ENCODE data around the gene MTRR. TPM values are rescaled to one million over a fixed set of nuclear protein-coding genes. Genes with fewer than 3 reads are reported as not detected.
A peak's percentile ranks its signal among the peaks of the same experiment; 100 is the strongest.

Gene MTRR
- total and polyA plus RNA-seq, 3 experiments from 2014 or later, result 36.8 to 50.5 (median 45.5) TPM

DNA sequence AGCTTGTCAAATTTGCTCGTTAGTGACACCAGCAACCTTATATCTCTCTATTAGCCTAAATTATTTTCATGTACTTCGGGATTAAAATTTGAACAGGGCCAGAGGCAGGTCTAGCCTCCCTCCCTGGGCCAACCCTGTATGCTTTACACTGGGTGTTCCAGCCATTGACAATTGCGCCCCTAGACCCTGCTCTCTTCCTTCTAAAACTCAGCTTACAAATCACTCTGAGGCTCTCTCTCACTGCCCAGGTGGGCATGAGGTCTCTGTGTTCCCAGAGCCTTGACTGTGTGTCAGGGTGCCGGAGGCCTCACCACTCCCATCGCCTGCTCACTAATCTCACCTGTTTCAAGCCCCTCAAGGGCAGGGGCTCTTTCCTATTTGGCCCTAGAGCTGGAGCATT is 11.6 kb upstream of the MTRR start:
- Histone ChIP-seq H3K9me3 (ENCODE audit: low read length) (no peaks in the 10 kb centered on the region), H3K36me3 (ENCODE audit: insufficient read depth, low read length) (peaks cover 11% of the 10 kb centered on the region), H3K4me1 (ENCODE audit: insufficient read depth, low read length) (peaks cover 9% of the 10 kb centered on the region), H3K27me3 (ENCODE audit: insufficient read depth, low read length, poor library complexity, severe bottlenecking) (no peaks in the 10 kb centered on the region), H3K4me3 (ENCODE audit: low read length) (no peak overlapping the region), H3K27ac (ENCODE audit: low read depth, low read length) (no peak overlapping the region)
- Mint-ChIP-seq H3K4me1 (peaks cover 9 to 18% (median 11%) of the 10 kb centered on the region in 3 donors), H3K4me3 (no peak overlapping the region), H3K27me3 (peaks cover under 1 to 2% of the 10 kb centered on the region in 2 donors), H3K9me3 (no peaks in the 10 kb centered on the region), H3K36me3 (peaks cover 5 to 41% (median 10%) of the 10 kb centered on the region in 3 donors), H3K27ac (peak overlapping the region in 1 of 8 donors; percentile 25)
- DNase-seq, result no peak
- ChIA-PET POLR2A (no interaction called here), CTCF (interaction anchor here (1.7 kb wide), 1 partner anchor 12 kb away, joined by 9 read pairs; the partner anchor contains the start of genes FASTKD3 and MTRR)

GRCh38 chr5:7857926-7858632 is 10.9 kb upstream of the MTRR start:
- POLR2A ChIA-PET, result no interaction called here
- no peak for DNase-seq
- no peak overlapping the region for H3K4me3 Mint-ChIP-seq

GRCh38 chr5:7866196-7866595 is 2.8 kb upstream of the MTRR start:
- Histone ChIP-seq H3K27ac (ENCODE audit: low read depth, low read length) (no peak overlapping the region), H3K4me3 (ENCODE audit: low read length) (no peak overlapping the region), H3K4me1 (ENCODE audit: insufficient read depth, low read length) (peaks cover 26% of the 10 kb centered on the region), H3K27me3 (ENCODE audit: insufficient read depth, low read length, poor library complexity, severe bottlenecking) (no peaks in the 10 kb centered on the region), H3K36me3 (ENCODE audit: insufficient read depth, low read length) (no peaks in the 10 kb centered on the region), H3K9me3 (ENCODE audit: low read length) (no peaks in the 10 kb centered on the region)
- Mint-ChIP-seq H3K9me3 (no peaks in the 10 kb centered on the region), H3K4me1 (peaks cover 46 to 60% (median 60%) of the 10 kb centered on the region in 3 donors), H3K4me3 (peak overlapping the region in 1 of 7 donors; percentile 32), H3K27me3 (peaks cover 0 to 3% of the 10 kb centered on the region in 2 donors), H3K27ac (peak overlapping the region in 1 of 8 donors; percentile 22), H3K36me3 (peaks cover 2 to 58% (median 23%) of the 10 kb centered on the region in 3 donors)
- ChIA-PET CTCF (no interaction called here), POLR2A (no interaction called here)
- DNase-seq, result no peak

More at GRCh38 chr5:7857926-7858632, 10.9 kb upstream of the MTRR start:
- H3K9me3 Mint-ChIP-seq, result no peaks in the 10 kb centered on the region
- Histone ChIP-seq H3K27me3 (ENCODE audit: insufficient read depth, low read length, poor library complexity, severe bottlenecking) (no peaks in the 10 kb centered on the region), H3K36me3 (ENCODE audit: insufficient read depth, low read length) (peaks cover 11% of the 10 kb centered on the region), H3K4me1 (ENCODE audit: insufficient read depth, low read length) (peaks cover 9% of the 10 kb centered on the region), H3K4me3 (ENCODE audit: low read length) (no peak overlapping the region), H3K27ac (ENCODE audit: low read depth, low read length) (no peak overlapping the region), H3K9me3 (ENCODE audit: low read length) (no peaks in the 10 kb centered on the region)
- H3K4me1 Mint-ChIP-seq, result peaks cover 7 to 17% (median 9%) of the 10 kb centered on the region in 3 donors
- H3K27ac Mint-ChIP-seq, result peak overlapping the region in 2 of 8 donors; percentile 9 to 10
- peaks cover 0 to 2% of the 10 kb centered on the region in 2 donors for H3K27me3 Mint-ChIP-seq
- CTCF ChIA-PET, result interaction anchor here (0.9 to 1.7 kb wide), 2 partner anchors 11 to 1113 kb away, joined by 3 to 9 read pairs; partner anchors contain the start of genes FASTKD3 and MTRR
- peaks cover 5 to 48% (median 17%) of the 10 kb centered on the region in 3 donors for H3K36me3 Mint-ChIP-seq

GRCh38 chr5:7867260-7867659 is 1.7 kb upstream of the MTRR start:
- no peaks in the 10 kb centered on the region for H3K9me3 Mint-ChIP-seq
- H3K27ac Mint-ChIP-seq, result peak overlapping the region in 3 of 8 donors; percentile 34 to 69 (median 64)
- no peak for DNase-seq
- H3K36me3 Mint-ChIP-seq, result peaks cover 2 to 51% (median 21%) of the 10 kb centered on the region in 3 donors
- no peak overlapping the region for H3K27ac ChIP-seq (ENCODE audit: low read depth, low read length)
- H3K4me1 Mint-ChIP-seq, result peaks cover 57 to 71% (median 71%) of the 10 kb centered on the region in 3 donors
- no peak overlapping the region for H3K4me3 ChIP-seq (ENCODE audit: low read length)
- H3K4me1 ChIP-seq (ENCODE audit: insufficient read depth, low read length), result peaks cover 36% of the 10 kb centered on the region
- peaks cover 0 to 3% of the 10 kb centered on the region in 2 donors for H3K27me3 Mint-ChIP-seq
- H3K9me3 ChIP-seq (ENCODE audit: low read length), result no peaks in the 10 kb centered on the region
- H3K36me3 ChIP-seq (ENCODE audit: insufficient read depth, low read length), result no peaks in the 10 kb centered on the region
- H3K4me3 Mint-ChIP-seq, result peak overlapping the region in 6 of 7 donors; percentile 37 to 96 (median 48)
- no peaks in the 10 kb centered on the region for H3K27me3 ChIP-seq (ENCODE audit: insufficient read depth, low read length, poor library complexity, severe bottlenecking)
- ChIA-PET CTCF (no interaction called here), POLR2A (no interaction called here)

DNA sequence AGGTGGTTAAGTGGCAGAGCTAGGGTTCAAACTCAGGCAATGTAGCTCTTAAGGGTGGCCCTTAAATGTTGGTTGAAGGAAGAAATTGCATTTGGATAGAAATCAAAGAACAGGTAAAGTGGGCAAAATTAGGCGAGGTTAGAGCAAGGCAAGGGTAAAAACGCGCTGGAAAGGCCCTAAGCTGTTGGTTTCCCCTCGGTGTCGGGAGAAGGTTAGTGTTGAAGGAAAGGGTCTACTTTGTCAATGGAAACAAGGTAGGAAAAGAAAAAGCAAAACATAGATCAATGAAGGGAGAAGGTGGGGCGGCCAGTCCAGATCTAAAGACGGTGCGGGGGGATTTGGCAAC is 548 bp upstream of the MTRR start:
- Mint-ChIP-seq H3K9me3 (no peaks in the 10 kb centered on the region), H3K4me1 (peaks cover 66 to 79% (median 77%) of the 10 kb centered on the region in 3 donors), H3K36me3 (peaks cover 2 to 41% (median 14%) of the 10 kb centered on the region in 3 donors), H3K27me3 (peaks cover 0 to 3% of the 10 kb centered on the region in 2 donors), H3K27ac (peak overlapping the region; percentile 85 to 98 (median 92)), H3K4me3 (peak overlapping the region; percentile 92 to 98 (median 95))
- H3K4me1 ChIP-seq (ENCODE audit: insufficient read depth, low read length), result peaks cover 48% of the 10 kb centered on the region
- no peak for DNase-seq
- H3K36me3 ChIP-seq (ENCODE audit: insufficient read depth, low read length), result no peaks in the 10 kb centered on the region
- no peaks in the 10 kb centered on the region for H3K9me3 ChIP-seq (ENCODE audit: low read length)
- H3K27ac ChIP-seq (ENCODE audit: low read depth, low read length), result peak overlapping the region; percentile 66
- peak overlapping the region; percentile 71 for H3K4me3 ChIP-seq (ENCODE audit: low read length)
- no peaks in the 10 kb centered on the region for H3K27me3 ChIP-seq (ENCODE audit: insufficient read depth, low read length, poor library complexity, severe bottlenecking)
- ChIA-PET CTCF (interaction anchor here (1.1 to 2.4 kb wide), 5 partner anchors 8 to 22 kb away, joined by 3 to 9 read pairs (median 7); no protein-coding TSS in a partner anchor), POLR2A (interaction anchor here (0.6 to 0.8 kb wide), 2 partner anchors 10 to 1157 kb away, joined by 3 read pairs; no protein-coding TSS in a partner anchor)

DNA sequence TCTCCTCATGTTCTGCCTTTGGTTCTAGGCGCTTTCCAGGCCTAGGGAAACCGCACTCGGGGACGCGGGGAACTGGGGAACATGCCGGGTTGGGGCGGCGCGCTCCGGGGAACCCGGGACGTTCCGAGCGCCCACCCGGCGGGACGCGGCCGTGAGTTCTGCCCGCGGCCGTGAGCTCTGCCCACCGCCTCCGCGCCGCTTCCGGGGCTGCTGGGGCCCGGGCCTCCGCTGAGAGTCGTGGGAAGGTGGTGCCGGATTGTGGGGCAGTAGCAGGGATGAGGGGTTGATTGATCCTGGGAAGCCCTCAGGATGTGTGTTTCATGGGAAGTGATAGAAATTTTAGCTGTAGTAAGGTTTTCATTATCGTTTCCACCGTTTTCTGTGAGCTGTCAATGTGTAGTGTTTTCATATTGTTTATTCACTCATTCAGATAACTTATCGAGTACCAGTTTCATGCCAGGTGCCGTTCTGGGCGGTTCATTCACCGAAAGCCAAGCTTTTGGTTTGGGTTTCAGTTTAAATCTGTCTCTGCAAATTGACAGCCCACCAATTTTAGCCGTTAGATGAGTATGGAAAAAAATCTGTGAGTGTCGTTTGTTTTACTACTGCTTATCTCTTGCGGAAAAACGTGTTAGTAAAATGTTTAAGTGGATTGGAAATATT is 657 bp downstream of the MTRR start:
- CTCF ChIA-PET, result interaction anchor here (1.1 to 2.4 kb wide), 6 partner anchors 9 to 23 kb away, joined by 3 to 9 read pairs (median 6); no protein-coding TSS in a partner anchor
- Histone ChIP-seq H3K4me3 (ENCODE audit: low read length) (peak overlapping the region; percentile 71), H3K27ac (ENCODE audit: low read depth, low read length) (peak overlapping the region; percentile 66), H3K36me3 (ENCODE audit: insufficient read depth, low read length) (no peaks in the 10 kb centered on the region), H3K9me3 (ENCODE audit: low read length) (no peaks in the 10 kb centered on the region), H3K27me3 (ENCODE audit: insufficient read depth, low read length, poor library complexity, severe bottlenecking) (no peaks in the 10 kb centered on the region), H3K4me1 (ENCODE audit: insufficient read depth, low read length) (peaks cover 57% of the 10 kb centered on the region)
- POLR2A ChIA-PET, result interaction anchor here (0.9 to 1.4 kb wide), 2 partner anchors 11 to 18 kb away, joined by 3 read pairs; no protein-coding TSS in a partner anchor
- Mint-ChIP-seq H3K9me3 (no peaks in the 10 kb centered on the region), H3K27ac (peak overlapping the region; percentile 86 to 93 (median 91)), H3K4me1 (peaks cover 76 to 90% (median 87%) of the 10 kb centered on the region in 3 donors), H3K4me3 (peak overlapping the region; percentile 92 to 98 (median 95)), H3K27me3 (peaks cover 0 to 3% of the 10 kb centered on the region in 2 donors), H3K36me3 (peaks cover 2 to 43% (median 11%) of the 10 kb centered on the region in 3 donors)
- peak in 4 of 5 donors; percentile 14 to 46 (median 17) for DNase-seq

DNA sequence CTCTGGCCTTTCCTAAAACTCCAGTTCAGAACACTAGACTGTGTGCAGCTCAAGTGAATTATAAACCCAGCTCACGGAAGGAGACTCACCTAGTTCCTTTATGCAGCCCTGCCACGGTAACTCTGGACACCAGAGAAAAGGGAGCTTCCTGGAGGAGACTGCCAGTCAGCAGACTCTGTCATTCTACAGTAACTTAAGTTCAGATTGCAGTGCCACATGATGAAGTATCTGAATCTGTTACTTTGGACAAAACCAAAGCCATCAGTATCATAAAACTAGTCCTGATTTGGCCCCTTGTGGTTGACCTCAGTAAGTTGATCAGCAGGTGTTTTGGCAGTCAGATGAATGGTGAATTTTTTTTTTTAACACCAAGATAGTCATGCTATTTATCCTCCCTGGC is 2.7 kb downstream of the MTRR start:
- H3K27me3 ChIP-seq (ENCODE audit: insufficient read depth, low read length, poor library complexity, severe bottlenecking), result no peaks in the 10 kb centered on the region
- peaks cover 0 to 3% of the 10 kb centered on the region in 2 donors for H3K27me3 Mint-ChIP-seq
- peaks cover 8 to 46% (median 13%) of the 10 kb centered on the region in 3 donors for H3K36me3 Mint-ChIP-seq
- H3K27ac ChIP-seq (ENCODE audit: low read depth, low read length), result no peak overlapping the region
- ChIA-PET CTCF (interaction anchor here (0.9 to 2.1 kb wide), 3 partner anchors 11 to 27 kb away, joined by 3 to 10 read pairs (median 3); no protein-coding TSS in a partner anchor), POLR2A (interaction anchor here (1.3 kb wide), 1 partner anchor 21 kb away, joined by 4 read pairs; the partner anchor contains the start of gene CFAP90)
- no peaks in the 10 kb centered on the region for H3K9me3 Mint-ChIP-seq
- peak overlapping the region; percentile 72 to 96 (median 92) for H3K4me3 Mint-ChIP-seq
- peaks cover 75 to 90% (median 90%) of the 10 kb centered on the region in 3 donors for H3K4me1 Mint-ChIP-seq
- peak overlapping the region; percentile 81 to 95 (median 86) for H3K27ac Mint-ChIP-seq
- H3K4me1 ChIP-seq (ENCODE audit: insufficient read depth, low read length), result peaks cover 57% of the 10 kb centered on the region
- no peak for DNase-seq
- peaks cover 15% of the 10 kb centered on the region for H3K36me3 ChIP-seq (ENCODE audit: insufficient read depth, low read length)
- H3K9me3 ChIP-seq (ENCODE audit: low read length), result no peaks in the 10 kb centered on the region
- no peak overlapping the region for H3K4me3 ChIP-seq (ENCODE audit: low read length)
